Thyroid gland (tissue), 4 donors: ENCODE results near the gene TRAK2.

Source experiments
- CTCF ChIP-seq, 6 experiments: fragments of 200-600 bp in 3 of 6; fragments of 450-650 bp in 3 of 6; sonication (generic) in 3 of 6; IDR thresholded peaks; one replicate each; pipeline ENCODE4 v1.5.1; 2016 to 2019; ENCODE audit warnings: antibody characterized with exemption in 6 of 6, mild to moderate bottlenecking in 2 of 6, inconsistent platforms in 1 of 6, moderate library complexity in 1 of 6
- POLR2A ChIP-seq, 2 donors: fragments of 450-650 bp; IDR thresholded peaks; one replicate each; pipeline ENCODE4 v1.6.1; 2017; ENCODE audit warnings: antibody characterized with exemption in 2 of 2, mild to moderate bottlenecking in 2 of 2, moderate library complexity in 1 of 2

GRCh38 chr2:201345625-201346213 lies 105.5 kb downstream of the TRAK2 start:
- TF ChIP-seq POLR2A (IDR thresholded peaks at IDR 0.05) (no peak), CTCF (IDR thresholded peaks at IDR 0.05) (no peak)
